PFSK-1 (cell line): ENCODE data around the gene HINT3.

Source experiments
- POLR2AphosphoS5 ChIP-seq: IDR thresholded peaks from 2 replicates; pipeline ENCODE4 v1.6.1; 2012; ENCODE audit warnings: low read depth, mild to moderate bottlenecking, control low read depth, low read length, moderate library complexity
- REST ChIP-seq, 2 experiments: IDR thresholded peaks; 2 replicates each; pipeline versions ENCODE4 v1.6.1 to v1.8.0; 2011 to 2012; ENCODE audit warnings: low read depth in 2 of 2, low read length in 2 of 2, control low read depth in 1 of 2, inconsistent platforms in 1 of 2, mild to moderate bottlenecking in 1 of 2, moderate library complexity in 1 of 2; ENCODE audit not compliant: insufficient read depth in 1 of 2
- SIN3A ChIP-seq: IDR thresholded peaks from 2 replicates; pipeline ENCODE4 v1.6.1; 2012; ENCODE audit warnings: mild to moderate bottlenecking, low read length, moderate library complexity, borderline replicate concordance; ENCODE audit not compliant: insufficient read depth
- TAF1 ChIP-seq: IDR thresholded peaks from 2 replicates; pipeline ENCODE4 v1.6.1; 2012; ENCODE audit warnings: low read length, control low read depth, borderline replicate concordance; ENCODE audit not compliant: insufficient read depth

- TF ChIP-seq POLR2AphosphoS5: no peak
- TF ChIP-seq TAF1: no peak
- TF ChIP-seq REST (IDR thresholded peaks at IDR 0.05; ENCODE audit: insufficient read depth in 1 of 2, low read depth in 2 of 2, low read length in 2 of 2): no peak
- TF ChIP-seq SIN3A: no peak
Measured at GRCh38 chr6:125959041-125959440, 2.5 kb downstream of the HINT3 start.
